ENCODE results near the gene SCNM1. TPM values are rescaled to one million over a fixed set of nuclear protein-coding genes. Genes with fewer than 3 reads are reported as not detected.
A peak's percentile ranks its signal among the peaks of the same experiment; 100 is the strongest.
"Not testable (repeated sequence)": the region's sequence is repeated elsewhere in the genome, so short reads cannot be mapped to it uniquely, and the experiment has no call there.

The SCNM1 gene
- total RNA-seq, 2 experiments from 2014 or later: 63.5 to 67.9 TPM

DNA sequence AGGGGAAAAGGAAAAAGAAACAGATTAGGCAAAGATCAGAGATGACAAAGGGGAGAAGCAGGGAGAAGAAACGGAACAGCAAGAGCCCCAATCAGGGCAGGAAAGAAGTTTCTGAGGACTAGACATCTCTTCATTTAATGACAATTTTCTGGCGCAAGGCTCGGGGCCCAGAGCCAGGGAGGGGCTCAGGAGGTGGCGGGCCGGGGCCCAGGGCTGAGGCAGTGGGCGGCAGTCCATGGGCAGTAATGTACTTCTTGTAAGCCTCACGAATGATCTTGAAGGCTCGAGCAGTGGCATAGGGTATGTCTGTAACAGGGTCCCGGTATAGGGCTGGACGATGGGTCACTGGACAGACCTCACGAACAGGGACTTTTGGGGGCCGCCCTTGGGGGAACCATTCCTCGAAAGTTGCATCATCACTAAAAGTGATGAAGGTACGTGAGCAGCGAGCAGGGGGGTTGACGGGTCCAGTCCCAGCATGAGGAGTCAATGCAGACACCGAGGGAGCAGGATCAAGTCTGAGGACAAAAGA is 10.6 kb downstream of the SCNM1 start:
- POLR2A ChIA-PET: interaction anchor here (1.0 kb wide), 2 partner anchors 10 to 20 kb away, joined by 3 to 4 read pairs; partner anchors contain the start of genes SCNM1 and TNFAIP8L2
- H3K27me3 Mint-ChIP-seq: no peaks in the 10 kb centered on the region
- H3K4me3 Mint-ChIP-seq: no peak overlapping the region
- no peak for DNase-seq
- peaks cover 61% of the 10 kb centered on the region for H3K36me3 Mint-ChIP-seq (ENCODE audit: low read depth)
- no peaks in the 10 kb centered on the region for H3K4me1 Mint-ChIP-seq
- CTCF ChIA-PET: interaction anchor here (0.6 to 1.6 kb wide), 5 partner anchors 8 to 176 kb away, joined by 3 to 6 read pairs (median 4); partner anchors contain the start of gene VPS72
- no peak overlapping the region for H3K27ac Mint-ChIP-seq
- H3K9me3 Mint-ChIP-seq: no peaks in the 10 kb centered on the region

DNA sequence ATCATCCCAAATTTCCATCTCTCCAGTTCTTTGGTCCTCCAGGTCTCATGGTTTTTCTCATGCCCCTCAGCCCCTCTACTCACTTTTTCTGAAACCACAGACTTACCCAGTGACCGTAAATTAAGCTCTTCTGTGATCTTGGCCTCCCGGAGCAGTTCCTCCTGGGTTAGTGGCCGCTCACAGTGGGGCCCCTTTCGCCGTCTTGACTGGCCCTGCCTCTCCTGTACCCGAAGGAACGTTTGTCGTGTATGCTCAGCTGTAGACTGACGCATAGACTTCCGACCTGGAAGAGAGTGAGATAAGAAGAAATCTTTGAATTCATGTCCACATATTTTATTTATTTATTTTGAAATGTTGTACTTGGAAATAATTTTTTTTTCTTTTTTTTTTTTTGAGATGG is 18.3 kb downstream of the SCNM1 start:
- POLR2A ChIA-PET: interaction anchor here (0.7 kb wide), 1 partner anchor 232 kb away, joined by 4 read pairs; no protein-coding TSS in a partner anchor

DNA sequence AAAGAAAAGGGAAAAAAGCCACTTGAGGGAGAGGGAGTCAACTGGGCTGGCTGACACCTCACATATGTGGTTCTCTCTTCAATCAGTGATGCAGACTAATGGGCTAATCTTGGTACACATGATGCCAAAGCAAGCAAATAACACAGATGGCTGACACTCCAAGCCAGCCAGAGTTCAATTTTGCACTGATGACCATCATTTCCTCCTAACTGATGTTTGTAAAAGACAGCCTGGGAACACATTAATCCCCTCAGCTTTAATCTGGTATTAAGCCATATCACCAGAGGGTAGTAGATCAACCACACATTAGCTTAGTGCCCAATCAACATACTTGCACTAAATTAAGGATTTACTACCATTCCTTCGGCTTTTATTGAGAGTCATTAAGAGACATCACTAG is 21.3 kb downstream of the SCNM1 start:
- POLR2A ChIA-PET: interaction anchor here (1.2 kb wide), 1 partner anchor 94 kb away, joined by 3 read pairs; no protein-coding TSS in a partner anchor
- DNase-seq: no peak
- H3K36me3 Mint-ChIP-seq (ENCODE audit: low read depth): peaks cover 37% of the 10 kb centered on the region
- no peaks in the 10 kb centered on the region for H3K27me3 Mint-ChIP-seq
- H3K27ac Mint-ChIP-seq: no peak overlapping the region
- peaks cover 35% of the 10 kb centered on the region for H3K4me1 Mint-ChIP-seq
- CTCF ChIA-PET: interaction anchor here (1.8 kb wide), 1 partner anchor 65 kb away, joined by 4 read pairs; no protein-coding TSS in a partner anchor
- no peak overlapping the region for H3K4me3 Mint-ChIP-seq
- no peaks in the 10 kb centered on the region for H3K9me3 Mint-ChIP-seq

More for the DNA sequence above, 18.3 kb downstream of the SCNM1 start:
- Mint-ChIP-seq H3K36me3 (ENCODE audit: low read depth) (peaks cover 49% of the 10 kb centered on the region), H3K9me3 (no peaks in the 10 kb centered on the region), H3K27ac (no peak overlapping the region), H3K4me3 (no peak overlapping the region), H3K4me1 (peaks cover 18% of the 10 kb centered on the region), H3K27me3 (no peaks in the 10 kb centered on the region)
- no peak for DNase-seq
- CTCF ChIA-PET: no interaction called here

DNA sequence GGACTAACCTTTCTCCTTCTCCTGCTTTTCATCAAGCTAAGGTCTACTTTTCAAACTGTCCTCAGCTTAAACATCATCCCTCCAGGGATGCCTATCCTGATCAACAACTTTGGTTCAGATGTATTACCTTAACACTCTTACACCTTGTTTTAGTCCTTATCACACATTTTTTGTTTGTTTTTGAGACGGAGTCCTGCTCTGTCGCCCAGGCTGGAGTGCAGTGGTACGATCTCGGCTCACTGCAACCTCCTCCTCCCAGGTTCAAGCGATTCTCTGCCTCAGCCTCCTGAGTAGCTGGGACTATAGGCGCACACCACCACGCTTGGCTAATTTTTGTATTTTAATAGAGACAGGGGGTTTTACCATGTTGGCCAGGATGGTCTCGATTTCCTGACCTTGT is 22.7 kb downstream of the SCNM1 start:
- CTCF ChIA-PET: interaction anchor here (0.8 to 2.2 kb wide), 5 partner anchors 8 to 63 kb away, joined by 3 to 6 read pairs (median 4); partner anchors contain the start of gene PIP5K1A
- not testable (repeated sequence) for H3K27me3 Mint-ChIP-seq

DNA sequence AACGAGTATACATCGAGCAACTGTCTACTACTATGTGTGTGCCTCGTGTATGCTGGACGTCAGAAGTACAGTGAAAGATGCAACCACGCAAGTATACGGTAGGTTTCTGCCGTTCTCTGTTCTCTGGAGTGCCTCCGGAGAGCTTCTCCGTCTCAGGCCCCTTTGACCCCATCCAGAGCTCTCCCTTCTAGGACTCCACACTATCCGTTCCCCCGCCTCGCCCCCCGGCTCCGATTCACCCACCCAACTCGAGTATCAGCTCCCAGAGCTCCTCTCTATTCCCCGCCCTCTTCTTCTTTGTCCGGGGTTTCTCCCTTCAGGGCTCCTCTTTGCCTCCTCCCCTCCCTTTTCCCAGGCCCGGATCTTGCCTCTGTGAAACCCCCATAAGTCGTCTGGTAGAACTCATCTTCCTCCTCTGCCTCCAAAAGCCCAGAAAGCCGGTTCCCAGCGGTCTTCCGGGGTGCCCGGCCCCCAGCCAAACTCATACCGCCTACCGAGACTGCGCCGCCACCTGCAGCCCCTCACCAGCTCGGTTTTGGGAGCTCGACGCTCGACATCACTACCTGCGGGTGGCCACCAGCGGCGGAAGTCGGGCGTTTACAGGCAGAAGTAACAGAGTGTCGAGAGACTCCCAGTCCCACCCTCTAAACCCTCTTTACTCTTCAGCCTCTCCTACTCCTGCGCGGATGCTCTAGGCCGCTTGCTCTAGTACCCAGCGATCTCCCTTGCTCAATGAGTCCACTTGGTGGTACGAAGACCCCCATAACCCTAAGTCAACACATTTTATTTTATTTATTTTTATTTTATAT is 23.9 kb downstream of the SCNM1 start, which contains the start of gene VPS72:
TSS of gene VPS72 (minus strand) at position 561 of the 809 bp plus-strand sequence. CDS start at position 485, 76 bp downstream.
- ChIA-PET POLR2A (interaction anchor here (0.6 to 3.6 kb wide), 33 partner anchors 9 to 827 kb away, joined by 3 to 37 read pairs (median 4); partner anchors contain the start of genes CDC42SE1, LYSMD1, MINDY1 and PI4KB), CTCF (interaction anchor here (0.6 to 2.2 kb wide), 10 partner anchors 9 to 851 kb away, joined by 3 to 9 read pairs (median 4); partner anchors contain the start of genes PIP5K1A, TMOD4 and TNFAIP8L2)
- H3K4me1 Mint-ChIP-seq: peaks cover 35% of the 10 kb centered on the region
- H3K27ac Mint-ChIP-seq: peak within 1 kb of the TSS; percentile 95
- H3K4me3 Mint-ChIP-seq: peak within 1 kb of the TSS; percentile 100
- peaks cover 3% of the 10 kb centered on the region for H3K27me3 Mint-ChIP-seq
- peaks cover 16% of the 10 kb centered on the region for H3K36me3 Mint-ChIP-seq (ENCODE audit: low read depth)
- no peaks in the 10 kb centered on the region for H3K9me3 Mint-ChIP-seq
- peak; percentile 89 for DNase-seq

More for the DNA sequence above, 22.7 kb downstream of the SCNM1 start:
- not testable (repeated sequence) for H3K9me3 Mint-ChIP-seq, DNase-seq
- peaks cover 35% of the 10 kb centered on the region for H3K4me1 Mint-ChIP-seq
- H3K4me3 Mint-ChIP-seq: peak overlapping the region; percentile 100
- H3K27ac Mint-ChIP-seq: peak overlapping the region; percentile 2
- peaks cover 25% of the 10 kb centered on the region for H3K36me3 Mint-ChIP-seq (ENCODE audit: low read depth)
- POLR2A ChIA-PET: interaction anchor here (0.8 to 3.6 kb wide), 6 partner anchors 10 to 79 kb away, joined by 3 to 37 read pairs (median 4); partner anchors contain the start of genes LYSMD1, SCNM1 and TNFAIP8L2

DNA sequence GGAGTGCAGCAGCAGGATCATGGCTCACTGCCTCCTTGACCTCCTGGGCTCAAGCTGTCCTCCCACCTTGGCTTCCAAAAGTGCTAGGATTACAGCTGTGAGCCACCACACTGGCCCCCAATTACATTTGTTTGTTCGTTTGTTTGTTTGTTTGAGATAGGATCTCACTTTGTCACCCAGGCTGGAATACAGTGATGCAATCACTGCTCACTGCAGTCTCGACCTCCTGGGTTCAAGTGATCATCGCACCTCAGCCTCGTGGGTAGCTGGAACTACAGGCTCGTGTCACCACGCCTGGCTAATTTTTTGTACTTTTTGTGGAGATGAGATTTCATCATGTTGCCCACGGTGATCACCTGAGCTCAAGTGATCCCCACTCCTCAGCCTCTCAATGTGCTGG is 26.1 kb downstream of the SCNM1 start:
- ChIA-PET CTCF (interaction anchor here (0.8 kb wide), 1 partner anchor 35 kb away, joined by 4 read pairs; no protein-coding TSS in a partner anchor), POLR2A (interaction anchor here (1.2 kb wide), 1 partner anchor 26 kb away, joined by 3 read pairs; the partner anchor contains the start of gene SCNM1)
- no peak for DNase-seq
- peaks cover 4% of the 10 kb centered on the region for H3K36me3 Mint-ChIP-seq (ENCODE audit: low read depth)
- H3K27me3 Mint-ChIP-seq: peaks cover 7% of the 10 kb centered on the region
- peaks cover 36% of the 10 kb centered on the region for H3K4me1 Mint-ChIP-seq
- no peak overlapping the region for H3K27ac Mint-ChIP-seq
- no peak overlapping the region for H3K4me3 Mint-ChIP-seq
- no peaks in the 10 kb centered on the region for H3K9me3 Mint-ChIP-seq

DNA sequence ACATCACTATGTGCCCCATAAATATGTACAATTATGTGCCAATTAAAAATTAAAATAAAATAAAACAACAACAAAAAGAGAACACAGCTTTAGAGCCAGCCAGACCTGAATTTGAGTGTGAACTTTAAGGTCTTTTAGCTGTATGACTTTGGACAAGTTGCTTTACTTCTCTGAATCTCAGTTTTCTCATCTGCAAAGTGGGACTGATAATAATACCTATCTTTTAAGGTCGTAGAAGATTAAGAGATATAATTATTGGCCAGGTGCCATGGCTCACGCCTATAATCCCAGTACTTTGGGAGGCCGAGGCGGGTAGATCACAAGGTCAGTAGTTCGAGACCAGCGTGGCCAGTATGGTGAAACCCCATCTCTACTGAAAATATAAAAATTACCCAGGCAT is 27.4 kb downstream of the SCNM1 start:
- Mint-ChIP-seq H3K4me3 (no peak overlapping the region), H3K9me3 (no peaks in the 10 kb centered on the region), H3K4me1 (peaks cover 40% of the 10 kb centered on the region), H3K27me3 (peaks cover 7% of the 10 kb centered on the region), H3K36me3 (ENCODE audit: low read depth) (peaks cover 6% of the 10 kb centered on the region), H3K27ac (no peak overlapping the region)
- CTCF ChIA-PET: interaction anchor here (0.7 kb wide), 1 partner anchor 223 kb away, joined by 3 read pairs; no protein-coding TSS in a partner anchor
- POLR2A ChIA-PET: no interaction called here
- no peak for DNase-seq

DNA sequence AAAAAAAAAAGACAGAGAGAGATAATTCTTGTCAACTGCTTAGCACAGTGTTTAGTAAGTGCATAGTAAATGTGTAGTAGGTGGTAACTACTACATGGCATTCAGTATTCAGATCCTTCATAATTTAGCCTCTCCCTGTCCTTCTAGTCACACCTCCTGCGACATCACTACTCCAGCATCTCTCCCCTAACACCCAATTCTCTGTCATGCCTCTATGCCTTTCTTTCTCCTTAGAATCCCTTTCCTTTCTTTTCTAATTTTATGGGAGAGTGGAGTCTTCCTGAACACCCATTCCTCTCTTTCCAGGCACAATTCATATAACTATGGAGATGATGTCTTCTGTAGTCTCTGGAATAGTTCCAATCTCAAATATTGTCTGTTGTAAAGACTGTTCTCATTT is 27.9 kb downstream of the SCNM1 start:
- peaks cover 7% of the 10 kb centered on the region for H3K27me3 Mint-ChIP-seq
- no peaks in the 10 kb centered on the region for H3K9me3 Mint-ChIP-seq
- H3K36me3 Mint-ChIP-seq (ENCODE audit: low read depth): peaks cover 10% of the 10 kb centered on the region
- no peak for DNase-seq
- no peak overlapping the region for H3K4me3 Mint-ChIP-seq
- H3K27ac Mint-ChIP-seq: no peak overlapping the region
- peaks cover 35% of the 10 kb centered on the region for H3K4me1 Mint-ChIP-seq
- CTCF ChIA-PET: interaction anchor here (0.9 kb wide), 1 partner anchor 147 kb away, joined by 5 read pairs; no protein-coding TSS in a partner anchor
- POLR2A ChIA-PET: no interaction called here

DNA sequence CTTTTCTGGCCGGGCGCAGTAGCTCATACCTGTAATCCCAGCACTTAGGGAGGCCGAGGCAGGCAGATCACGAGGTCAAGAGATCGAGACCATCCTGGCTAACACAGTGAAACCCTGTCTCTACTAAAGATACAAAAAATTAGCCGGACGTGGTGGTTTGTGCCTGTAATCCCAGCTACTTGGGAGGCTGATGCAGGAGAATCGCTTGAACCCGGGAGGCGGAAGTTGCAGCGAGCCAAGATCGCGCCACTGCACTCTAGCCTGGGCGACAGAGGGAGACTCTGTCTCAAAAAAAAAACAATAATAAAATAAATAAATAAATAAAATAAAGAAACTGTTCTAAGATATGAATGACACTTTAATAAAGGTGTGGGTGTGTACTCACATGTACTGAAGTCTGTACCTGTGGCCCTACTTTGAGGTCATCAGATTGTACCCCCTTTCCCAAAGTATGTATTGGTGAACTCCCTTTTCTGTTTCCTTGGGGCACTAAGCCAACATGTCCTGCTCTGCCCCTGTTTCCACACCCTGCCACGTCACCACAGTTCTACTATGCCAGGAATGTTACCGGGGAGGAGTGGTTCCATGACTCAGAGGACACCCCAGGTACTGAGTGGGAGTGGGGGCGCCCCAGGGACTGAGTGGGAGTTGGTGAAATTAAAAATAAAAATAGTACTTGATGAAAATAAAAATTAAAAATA is 29.1 kb downstream of the SCNM1 start:
- H3K36me3 Mint-ChIP-seq (ENCODE audit: low read depth): peaks cover 18% of the 10 kb centered on the region
- not testable (repeated sequence) for H3K27ac Mint-ChIP-seq, H3K27me3 Mint-ChIP-seq, DNase-seq, H3K9me3 Mint-ChIP-seq, H3K4me3 Mint-ChIP-seq
- ChIA-PET CTCF (interaction anchor here (0.8 to 2.5 kb wide), 5 partner anchors 57 to 180 kb away, joined by 3 to 9 read pairs (median 3); no protein-coding TSS in a partner anchor), POLR2A (interaction anchor here (0.8 kb wide), 1 partner anchor 204 kb away, joined by 4 read pairs; the partner anchor contains the start of gene PSMB4)
- peaks cover 30% of the 10 kb centered on the region for H3K4me1 Mint-ChIP-seq

DNA sequence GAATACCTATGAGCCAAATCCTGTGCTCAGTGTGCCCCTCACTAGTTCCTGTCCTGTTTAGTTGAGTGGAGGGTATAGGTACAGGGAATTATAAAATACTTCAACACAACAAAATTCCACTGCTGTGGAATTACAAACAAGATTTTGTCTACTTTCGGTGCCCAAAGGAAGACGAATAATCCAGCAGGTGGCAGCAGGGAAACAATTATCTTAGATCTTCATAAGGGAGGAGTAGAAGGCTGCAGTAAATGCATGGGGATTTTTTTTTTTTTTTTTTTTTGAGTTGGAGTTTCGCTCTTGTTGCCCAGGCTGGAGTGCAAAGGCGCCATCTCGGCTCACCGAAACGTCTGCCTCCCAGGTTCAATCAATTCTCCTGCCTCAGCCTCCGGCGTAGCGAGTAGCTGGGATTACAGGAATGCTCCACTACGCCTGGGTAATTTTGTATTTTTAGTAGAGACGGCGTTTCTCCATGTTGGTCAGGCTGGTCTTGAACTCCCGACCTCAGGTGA is 30.4 kb downstream of the SCNM1 start:
- H3K36me3 Mint-ChIP-seq (ENCODE audit: low read depth): peaks cover 20% of the 10 kb centered on the region
- POLR2A ChIA-PET: interaction anchor here (0.8 kb wide), 1 partner anchor 87 kb away, joined by 3 read pairs; no protein-coding TSS in a partner anchor
- no peak overlapping the region for H3K27ac Mint-ChIP-seq
- H3K27me3 Mint-ChIP-seq: peaks cover 7% of the 10 kb centered on the region
- H3K4me3 Mint-ChIP-seq: peak overlapping the region; percentile 43
- peaks cover 29% of the 10 kb centered on the region for H3K4me1 Mint-ChIP-seq
- CTCF ChIA-PET: interaction anchor here (0.6 to 2.5 kb wide), 13 partner anchors 8 to 626 kb away, joined by 3 to 9 read pairs (median 3); no protein-coding TSS in a partner anchor
- peak; percentile 59 for DNase-seq
- H3K9me3 Mint-ChIP-seq: no peaks in the 10 kb centered on the region

DNA sequence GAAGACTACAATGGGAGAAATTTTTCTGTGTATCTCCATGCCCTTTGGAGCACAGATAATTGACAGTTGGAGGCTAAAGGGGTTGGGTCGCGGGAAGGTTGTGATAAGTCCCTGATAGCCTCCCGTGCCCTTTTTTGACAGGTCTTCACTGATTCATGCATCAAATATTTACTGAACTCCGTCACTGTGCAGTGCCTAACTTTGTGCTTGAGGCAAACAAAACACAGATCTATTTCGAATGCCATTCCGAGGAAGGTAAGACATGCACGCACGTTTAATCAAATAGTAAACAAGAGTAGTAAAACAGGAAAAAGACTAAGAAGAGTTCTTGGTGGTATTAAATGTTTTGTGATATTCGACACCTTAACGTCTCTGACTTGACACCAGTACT is 31.9 kb downstream of the SCNM1 start:
- POLR2A ChIA-PET: interaction anchor here (0.6 to 2.4 kb wide), 5 partner anchors 8 to 224 kb away, joined by 3 to 19 read pairs (median 4); partner anchors contain the start of gene VPS72
- Mint-ChIP-seq H3K4me3 (peak overlapping the region; percentile 89), H3K27ac (peak overlapping the region; percentile 84), H3K36me3 (ENCODE audit: low read depth) (peaks cover 28% of the 10 kb centered on the region), H3K4me1 (peaks cover 41% of the 10 kb centered on the region), H3K27me3 (peaks cover 7% of the 10 kb centered on the region), H3K9me3 (no peaks in the 10 kb centered on the region)
- CTCF ChIA-PET: no interaction called here
- no peak for DNase-seq
